Activated effector memory CD4-positive, alpha-beta T cell treated with anti-CD3 and anti-CD28 coated beads, Interleukin-2, amount 50 U/mL, for 16 hours (primary cell): Measurements from ENCODE around the gene CPLANE1.
"Not testable (repeated sequence)": the region's sequence is repeated elsewhere in the genome, so short reads cannot be mapped to it uniquely, and the experiment has no call there.

Source experiments
- DNase-seq: peaks from one replicate; pipeline ENCODE4 v3.0.0-alpha.2; 2020

The CPLANE1 gene

GRCh38 chr5:37207802-37208201 is 41.4 kb downstream of the CPLANE1 start:
- no peak for DNase-seq

- DNase-seq: no peak
These were observed 42.4 kb downstream of the CPLANE1 start for GRCh38 chr5:37206736-37207135.

GRCh38 chr5:37198842-37199241 is 50.3 kb downstream of the CPLANE1 start:
- no peak for DNase-seq

GRCh38 chr5:37198061-37198460 is 51.1 kb downstream of the CPLANE1 start:
- DNase-seq: no peak

GRCh38 chr5:37197340-37198050 is 51.7 kb downstream of the CPLANE1 start:
- DNase-seq: no peak

GRCh38 chr5:37190592-37190991 is 58.6 kb downstream of the CPLANE1 start:
- DNase-seq: no peak

- DNase-seq: no peak
These were observed 59.8 kb downstream of the CPLANE1 start for GRCh38 chr5:37189355-37189754.

GRCh38 chr5:37187465-37187977 is 61.7 kb downstream of the CPLANE1 start:
- no peak for DNase-seq

- no peak for DNase-seq
These were observed 64.3 kb downstream of the CPLANE1 start for GRCh38 chr5:37184748-37185364.

GRCh38 chr5:37182667-37183066 is 66.5 kb downstream of the CPLANE1 start:
- DNase-seq: no peak

- DNase-seq: no peak
These were observed 74.2 kb downstream of the CPLANE1 start for GRCh38 chr5:37174928-37175327.

- DNase-seq: no peak
These were observed 76.2 kb downstream of the CPLANE1 start for GRCh38 chr5:37172957-37173356.

GRCh38 chr5:37170856-37171255 is 78.3 kb downstream of the CPLANE1 start:
- no peak for DNase-seq

- DNase-seq: no peak
These were observed 83.0 kb downstream of the CPLANE1 start for GRCh38 chr5:37166197-37166596.

GRCh38 chr5:37165761-37166160 is 83.4 kb downstream of the CPLANE1 start:
- DNase-seq: no peak

GRCh38 chr5:37153661-37154060 is 95.5 kb downstream of the CPLANE1 start:
- DNase-seq: no peak

- DNase-seq: no peak
These were observed 102.3 kb downstream of the CPLANE1 start for GRCh38 chr5:37146896-37147295.

GRCh38 chr5:37136694-37137093 is 112.5 kb downstream of the CPLANE1 start:
- DNase-seq: no peak

GRCh38 chr5:37135312-37135711 is 113.9 kb downstream of the CPLANE1 start:
- DNase-seq: not testable (repeated sequence)

GRCh38 chr5:37133939-37134338 is 115.2 kb downstream of the CPLANE1 start:
- DNase-seq: no peak

- DNase-seq: no peak
These were observed 116.5 kb downstream of the CPLANE1 start for GRCh38 chr5:37132646-37133045.

GRCh38 chr5:37121465-37121864 is 127.7 kb downstream of the CPLANE1 start:
- no peak for DNase-seq

- no peak for DNase-seq
These were observed 128.1 kb downstream of the CPLANE1 start for GRCh38 chr5:37121027-37121426.

- no peak for DNase-seq
These were observed 128.9 kb downstream of the CPLANE1 start for GRCh38 chr5:37120270-37120669.

- DNase-seq: no peak
These were observed 132.8 kb downstream of the CPLANE1 start for GRCh38 chr5:37116359-37116758.
